SJSA1 (cell line): ENCODE measurements around the gene WFIKKN2. TPM values are rescaled to one million over a fixed set of nuclear protein-coding genes. Genes with fewer than 3 reads are reported as not detected.
"Not testable (repeated sequence)": the region's sequence is repeated elsewhere in the genome, so short reads cannot be mapped to it uniquely, and the experiment has no call there.

Experiments
- DNase-seq, 2 experiments: peaks; one replicate each; pipeline ENCODE4 v3.0.0-alpha.2; 2015 to 2020; ENCODE audit warnings: low spot score in 2 of 2, low read depth in 1 of 2
- H3K27ac ChIP-seq: fragments of 250-450 bp; sonication (Bioruptor Pico); 2 replicates; pipeline ENCODE4 v1.5.1; 2020; ENCODE audit warnings: mild to moderate bottlenecking, moderate library complexity
- H3K27me3 ChIP-seq: fragments of 250-450 bp; sonication (Bioruptor Pico); replicated peaks from 2 replicates; pipeline ENCODE4 v1.5.1; 2020; ENCODE audit warnings: mild to moderate bottlenecking, moderate library complexity
- H3K36me3 ChIP-seq: fragments of 250-450 bp; sonication (Bioruptor Pico); 2 replicates; pipeline ENCODE4 v1.5.1; 2020; ENCODE audit warnings: mild to moderate bottlenecking
- H3K4me1 ChIP-seq: fragments of 250-450 bp; sonication (Bioruptor Pico); replicated peaks from 2 replicates; pipeline ENCODE4 v1.6.1; 2021; ENCODE audit warnings: mild to moderate bottlenecking
- H3K4me3 ChIP-seq: fragments of 250-450 bp; sonication (Bioruptor Pico); 2 replicates; pipeline ENCODE4 v1.5.1; 2020; ENCODE audit warnings: mild to moderate bottlenecking
- H3K9me3 ChIP-seq: fragments of 250-450 bp; sonication (Bioruptor Pico); replicated peaks from 2 replicates; pipeline ENCODE4 v1.5.1; 2020; ENCODE audit warnings: mild to moderate bottlenecking
- total RNA-seq: library from RNA; depleted of rRNA; stranded (reverse); fragments of >200 nt; shearing (Covaris generic); gene quantifications from 2 replicates; pipeline ENCODE4 v1.2.3, GENCODE V29; 2014

WFIKKN2 gene
- total RNA-seq, 1 experiment from 2014 or later = not detected

- no peak for DNase-seq
- Histone ChIP-seq H3K9me3 (no peaks in the 10 kb centered on the region), H3K27ac (no peak overlapping the region), H3K27me3 (peaks cover 6% of the 10 kb centered on the region; the same call in 1 of the 2 replicates), H3K36me3 (no peaks in the 10 kb centered on the region), H3K4me1 (peaks cover 7% of the 10 kb centered on the region), H3K4me3 (no peak overlapping the region)
Observed at GRCh38 chr17:50871898-50872297, 36.5 kb downstream of the WFIKKN2 start.

- Histone ChIP-seq H3K9me3 (no peaks in the 10 kb centered on the region), H3K36me3 (no peaks in the 10 kb centered on the region), H3K4me3 (no peak overlapping the region), H3K27ac (no peak overlapping the region), H3K4me1 (peaks cover under 1% of the 10 kb centered on the region), H3K27me3 (peaks cover 6% of the 10 kb centered on the region; the same call in 1 of the 2 replicates)
- no peak for DNase-seq
Observed at GRCh38 chr17:50872710-50873424, 37.5 kb downstream of the WFIKKN2 start.

DNA sequence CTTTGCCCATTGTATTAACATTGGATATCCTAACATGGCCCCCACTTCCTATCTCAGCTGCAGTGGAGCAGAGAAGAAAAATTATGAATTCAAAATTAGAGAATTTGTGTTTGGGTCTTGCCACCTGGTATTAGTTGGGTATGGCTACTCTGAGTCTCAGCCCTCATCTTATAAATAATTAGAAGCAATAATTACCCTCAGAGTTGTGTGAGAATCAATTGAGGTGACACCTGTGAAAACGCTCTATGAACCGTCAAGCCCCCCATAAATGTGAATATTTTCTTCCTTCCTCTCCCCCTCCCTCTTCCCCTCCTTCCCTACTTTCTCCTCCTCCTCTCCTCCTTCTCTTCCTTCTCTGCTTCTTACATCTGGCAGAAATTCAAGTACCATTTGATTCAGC is 39.7 kb downstream of the WFIKKN2 start:
- H3K36me3 ChIP-seq = no peaks in the 10 kb centered on the region
- no peak overlapping the region for H3K4me3 ChIP-seq
- peaks cover 6% of the 10 kb centered on the region; the same call in 1 of the 2 replicates for H3K27me3 ChIP-seq
- no peak overlapping the region for H3K27ac ChIP-seq
- H3K9me3 ChIP-seq = peaks cover 2% of the 10 kb centered on the region; the same call in 1 of the 2 replicates
- DNase-seq = no peak
- no peaks in the 10 kb centered on the region for H3K4me1 ChIP-seq

GRCh38 chr17:50877042-50877441 is 41.7 kb downstream of the WFIKKN2 start:
- not testable (repeated sequence) for H3K27ac ChIP-seq, H3K27me3 ChIP-seq, H3K4me3 ChIP-seq, H3K36me3 ChIP-seq, H3K4me1 ChIP-seq, H3K9me3 ChIP-seq, DNase-seq

- no peak overlapping the region for H3K27ac ChIP-seq
- DNase-seq = no peak
- no peaks in the 10 kb centered on the region for H3K36me3 ChIP-seq
- no peaks in the 10 kb centered on the region for H3K4me1 ChIP-seq
- H3K27me3 ChIP-seq = peaks cover 6% of the 10 kb centered on the region; the same call in 1 of the 2 replicates
- H3K9me3 ChIP-seq = peaks cover 3% of the 10 kb centered on the region; the same call in 1 of the 2 replicates
- H3K4me3 ChIP-seq = no peak overlapping the region
Observed at GRCh38 chr17:50877838-50878237, 42.5 kb downstream of the WFIKKN2 start.

DNA sequence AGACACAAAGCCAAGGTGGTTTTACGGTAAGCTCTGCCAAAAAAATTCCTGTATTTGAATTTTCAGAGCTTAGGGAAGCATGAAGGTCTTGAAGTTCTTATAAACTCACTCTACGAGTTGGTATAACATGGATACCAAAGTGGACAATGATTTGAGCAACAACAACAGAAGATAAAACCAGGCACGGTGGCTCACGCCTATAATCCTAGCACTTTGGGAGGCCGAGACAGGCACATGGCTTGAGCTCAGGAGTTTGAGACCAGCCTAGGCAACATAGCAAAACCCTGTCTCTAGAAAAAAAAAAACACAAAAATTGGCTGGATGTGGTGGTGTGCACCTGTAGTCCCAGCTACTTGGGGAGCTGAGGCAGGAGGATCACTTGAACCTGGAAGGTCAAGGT is 43.7 kb downstream of the WFIKKN2 start:
- Histone ChIP-seq H3K9me3 (peaks cover 3% of the 10 kb centered on the region; the same call in 1 of the 2 replicates), H3K4me3 (no peak overlapping the region), H3K27ac (no peak overlapping the region), H3K36me3 (no peaks in the 10 kb centered on the region), H3K27me3 (peaks cover 6% of the 10 kb centered on the region; the same call in 1 of the 2 replicates), H3K4me1 (no peaks in the 10 kb centered on the region)
- DNase-seq = no peak

GRCh38 chr17:50881182-50881581 is 45.8 kb downstream of the WFIKKN2 start:
- Histone ChIP-seq H3K27ac (no peak overlapping the region), H3K4me3 (no peak overlapping the region), H3K4me1 (no peaks in the 10 kb centered on the region), H3K36me3 (no peaks in the 10 kb centered on the region), H3K9me3 (peaks cover 3% of the 10 kb centered on the region; the same call in 1 of the 2 replicates), H3K27me3 (peaks cover 4% of the 10 kb centered on the region; the same call in 1 of the 2 replicates)
- no peak for DNase-seq

DNA sequence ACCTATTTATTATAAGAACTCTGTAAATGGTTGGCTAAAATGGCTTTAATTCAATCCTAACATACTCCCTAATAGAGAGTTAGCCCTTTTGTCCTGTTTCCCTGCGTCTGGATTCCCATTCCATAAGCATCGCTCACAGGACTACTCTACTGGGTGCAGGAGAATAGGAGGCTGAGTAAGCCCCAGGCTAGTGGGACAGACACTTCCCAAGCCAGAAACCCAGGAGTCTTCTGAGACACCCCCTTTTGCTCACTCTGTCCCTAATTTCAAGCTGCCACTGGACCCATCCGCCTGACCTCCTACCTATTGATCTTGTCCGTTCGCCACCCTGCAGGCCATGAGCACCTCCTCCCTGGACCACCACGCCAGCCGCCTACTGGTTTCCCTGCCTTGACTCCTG is 47.5 kb downstream of the WFIKKN2 start:
- Histone ChIP-seq H3K9me3 (peaks cover 3% of the 10 kb centered on the region; the same call in 1 of the 2 replicates), H3K27ac (no peak overlapping the region), H3K4me3 (no peak overlapping the region), H3K36me3 (no peaks in the 10 kb centered on the region), H3K4me1 (no peaks in the 10 kb centered on the region), H3K27me3 (0 out of 2 replicates have a peak, but pooled peaks cover 4% of the 10 kb centered on the region)
- no peak for DNase-seq

DNA sequence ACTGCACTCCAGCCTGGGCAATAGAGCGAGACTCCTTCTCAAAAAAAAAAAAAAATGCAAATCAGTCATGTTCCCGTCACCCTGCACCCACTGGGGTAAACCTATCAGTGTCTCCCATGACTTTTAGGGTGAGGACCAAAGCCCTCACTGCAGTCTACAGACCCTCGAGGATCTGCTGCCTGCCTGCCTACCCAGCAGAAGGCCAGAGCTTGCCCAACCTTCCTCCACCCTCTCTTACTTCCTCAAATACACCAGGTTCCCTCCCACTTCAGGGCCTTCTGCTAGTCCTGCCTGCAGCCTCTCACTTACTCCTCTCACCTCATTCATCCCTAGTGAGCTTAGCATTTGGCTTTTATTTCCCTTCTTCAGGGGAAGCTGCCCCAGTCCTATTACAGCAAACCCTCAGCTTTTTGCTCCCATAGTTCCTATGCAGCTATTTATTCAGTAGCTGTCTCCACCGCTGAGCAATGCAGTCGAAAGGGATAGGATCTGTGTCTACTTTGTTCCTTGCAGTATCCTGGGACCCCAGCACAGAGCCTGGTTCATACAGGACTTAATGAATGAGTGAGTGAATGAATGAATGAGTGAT is 48.6 kb downstream of the WFIKKN2 start:
- peaks cover 11% of the 10 kb centered on the region; the same call in 1 of the 2 replicates for H3K27me3 ChIP-seq
- H3K9me3 ChIP-seq = peaks cover 3% of the 10 kb centered on the region; the same call in 1 of the 2 replicates
- no peak overlapping the region for H3K27ac ChIP-seq
- no peaks in the 10 kb centered on the region for H3K4me1 ChIP-seq
- H3K4me3 ChIP-seq = no peak overlapping the region
- H3K36me3 ChIP-seq = no peaks in the 10 kb centered on the region
- no peak for DNase-seq

- Histone ChIP-seq H3K36me3 (no peaks in the 10 kb centered on the region), H3K4me3 (no peak overlapping the region), H3K4me1 (no peaks in the 10 kb centered on the region), H3K27ac (no peak overlapping the region), H3K27me3 (peaks cover 11% of the 10 kb centered on the region; the same call in 1 of the 2 replicates), H3K9me3 (peaks cover 3% of the 10 kb centered on the region)
- no peak for DNase-seq
Observed at GRCh38 chr17:50884439-50885311, 49.3 kb downstream of the WFIKKN2 start.

DNA sequence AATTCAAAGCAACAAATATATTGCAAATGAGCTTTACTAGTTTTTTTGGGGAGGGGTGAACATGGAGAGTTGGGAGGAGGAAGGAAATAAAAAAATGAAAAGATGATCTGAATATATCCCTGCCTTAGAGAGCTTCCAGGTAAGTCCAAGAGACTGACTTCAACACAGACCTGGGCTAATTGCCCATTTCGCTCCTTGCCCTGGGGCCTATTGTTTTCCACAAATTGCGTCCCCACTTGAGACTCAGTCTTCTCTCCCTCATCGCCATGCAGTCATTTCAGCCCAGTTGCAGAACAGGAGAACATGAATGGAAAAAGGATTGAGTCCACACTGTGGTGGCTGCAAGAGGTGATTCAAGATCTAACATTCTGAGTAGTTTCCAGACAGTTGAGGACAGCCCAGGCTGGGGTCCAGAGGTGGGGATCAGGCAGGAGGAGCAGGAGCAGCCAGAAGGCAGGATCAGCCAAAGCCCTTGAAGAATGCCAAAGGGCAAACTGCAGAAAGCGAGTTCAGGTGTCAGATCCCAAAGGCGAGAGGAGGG is 52.4 kb downstream of the WFIKKN2 start:
- no peak overlapping the region for H3K4me3 ChIP-seq
- H3K36me3 ChIP-seq = no peaks in the 10 kb centered on the region
- peaks cover 14% of the 10 kb centered on the region; the same call in 1 of the 2 replicates for H3K27me3 ChIP-seq
- DNase-seq = no peak
- no peak overlapping the region for H3K27ac ChIP-seq
- no peaks in the 10 kb centered on the region for H3K4me1 ChIP-seq
- H3K9me3 ChIP-seq = no peaks in the 10 kb centered on the region; the same call in 1 of the 2 replicates

- DNase-seq = no peak
- H3K27me3 ChIP-seq = peaks cover 14% of the 10 kb centered on the region; the same call in 1 of the 2 replicates
- H3K4me1 ChIP-seq = no peaks in the 10 kb centered on the region; the same call in 1 of the 2 replicates
- no peak overlapping the region for H3K27ac ChIP-seq
- no peaks in the 10 kb centered on the region; the same call in 1 of the 2 replicates for H3K9me3 ChIP-seq
- H3K36me3 ChIP-seq = no peaks in the 10 kb centered on the region
- H3K4me3 ChIP-seq = no peak overlapping the region
Observed at GRCh38 chr17:50889528-50890118, 54.2 kb downstream of the WFIKKN2 start.
